PC-9 (cell line): ENCODE data around the gene CCNY. TPM values are rescaled to one million over a fixed set of nuclear protein-coding genes. Genes with fewer than 3 reads are reported as not detected.
"Not testable (repeated sequence)": the region's sequence is repeated elsewhere in the genome, so short reads cannot be mapped to it uniquely, and the experiment has no call there.

ENCODE experiments used
- BruUV-seq: library from RNA; stranded (reverse); fragments of 400-500 nt; replicated peaks from 2 replicates; lab custom pipeline; 2021; lab: Mats Ljungman, UMichigan
- CTCF ChIA-PET: fragments of 300-600 bp; sonication (Branson Sonifier 250); formaldehyde crosslinking; loops from one replicate; lab custom pipeline; 2022; ENCODE audit warnings: antibody characterized with exemption; lab: Charles Lee
- POLR2A ChIA-PET: fragments of 300-600 bp; sonication (Branson Sonifier 250); formaldehyde crosslinking; loops from one replicate; lab custom pipeline; 2022; ENCODE audit warnings: antibody characterized with exemption; ENCODE audit not compliant: unreplicated experiment; lab: Charles Lee
- DNase-seq, 2 experiments: peaks; one replicate each; pipeline versions ENCODE4 v3.0.0 to v3.0.0-alpha.2; 2015 to 2022; ENCODE audit warnings: mixed read lengths in 1 of 2
- H2AFZ ChIP-seq: fragments of 200-600 bp; sonication (generic); 2 replicates; pipeline ENCODE4 v1.8.1; 2017; ENCODE audit warnings: antibody characterized with exemption
- H3F3A ChIP-seq: fragments of 200-600 bp; sonication (generic); 2 replicates; pipeline ENCODE4 v1.8.1; 2017; ENCODE audit warnings: antibody characterized with exemption, mild to moderate bottlenecking, low read depth; ENCODE audit not compliant: insufficient read depth
- H3K27ac ChIP-seq: fragments of 200-600 bp; sonication (generic); 2 replicates; pipeline ENCODE4 v1.6.1; 2016; ENCODE audit warnings: mixed run types
- H3K27me3 ChIP-seq: fragments of 200-600 bp; sonication (generic); 2 replicates; pipeline ENCODE4 v1.6.1; 2016; ENCODE audit warnings: low read depth, mixed run types; ENCODE audit not compliant: insufficient read depth
- H3K36me3 ChIP-seq: fragments of 200-600 bp; sonication (generic); 2 replicates; pipeline ENCODE4 v1.6.1; 2016; ENCODE audit warnings: low read depth, mixed run types
- H3K4me1 ChIP-seq: fragments of 200-600 bp; sonication (generic); replicated peaks from 2 replicates; pipeline ENCODE4 v1.6.1; 2016; ENCODE audit warnings: mixed run types; ENCODE audit not compliant: insufficient read depth
- H3K4me2 ChIP-seq: fragments of 200-600 bp; sonication (generic); 2 replicates; pipeline ENCODE4 v1.6.1; 2017; ENCODE audit warnings: mixed run types
- H3K4me3 ChIP-seq: fragments of 200-600 bp; sonication (generic); 2 replicates; pipeline ENCODE4 v1.6.1; 2016; ENCODE audit warnings: mixed run types
- H3K79me2 ChIP-seq: fragments of 200-600 bp; sonication (generic); 2 replicates; pipeline ENCODE4 v1.6.1; 2017; ENCODE audit warnings: low read depth, mixed run types
- H3K9me2 ChIP-seq: fragments of 200-600 bp; sonication (generic); 2 replicates; pipeline ENCODE4 v1.8.1; 2017; ENCODE audit warnings: mild to moderate bottlenecking; ENCODE audit not compliant: insufficient read depth
- H3K9me3 ChIP-seq: fragments of 200-600 bp; sonication (generic); 2 replicates; pipeline ENCODE4 v1.8.1; 2016; ENCODE audit warnings: low read depth; ENCODE audit not compliant: insufficient read depth
- H4K20me1 ChIP-seq: fragments of 200-600 bp; sonication (generic); 2 replicates; pipeline ENCODE4 v1.8.1; 2017; ENCODE audit not compliant: insufficient read depth
- CTCF ChIP-seq: fragments of 200-600 bp; sonication (generic); conservative IDR thresholded peaks from 2 replicates; pipeline ENCODE4 v1.6.1; 2017; ENCODE audit warnings: mixed run types, antibody characterized with exemption, mild to moderate bottlenecking, moderate library complexity
- EZH2 ChIP-seq: fragments of 200-600 bp; sonication (generic); IDR thresholded peaks from 2 replicates; pipeline ENCODE4 v1.8.0; 2017; ENCODE audit warnings: antibody characterized with exemption, low read depth
- intact Hi-C: fragments of 100-400 bp; cut with micrococcal nuclease; formaldehyde crosslinking; loops from one replicate; pipeline ENCODE4 v1.10.0; 2022; ENCODE audit not compliant: unreplicated experiment
- total RNA-seq: library from RNA; stranded (reverse); gene quantifications from 2 replicates; pipeline ENCODE4 v1.2.3, GENCODE V29; 2021

Gene CCNY
- total RNA-seq, 1 experiment from 2014 or later = 69.5 TPM

- ChIA-PET CTCF (interaction anchor here (0.6 kb wide), 1 partner anchor 17 kb away, joined by 5 read pairs; no protein-coding TSS in a partner anchor), POLR2A (no interaction called here)
- Histone ChIP-seq H3K4me1 (no peaks in the 10 kb centered on the region), H3K9me2 (no peaks in the 10 kb centered on the region), H3F3A (no peaks in the 10 kb centered on the region), H3K27ac (no peak overlapping the region), H3K79me2 (peaks cover 29% of the 10 kb centered on the region), H4K20me1 (no peaks in the 10 kb centered on the region), H3K4me2 (no peak overlapping the region), H2AFZ (no peak overlapping the region), H3K36me3 (no peaks in the 10 kb centered on the region), H3K27me3 (no peaks in the 10 kb centered on the region), H3K4me3 (no peak overlapping the region), H3K9me3 (no peaks in the 10 kb centered on the region)
- no TSS peak for BruUV-seq
- intact Hi-C loops = no loop called here
- TF ChIP-seq CTCF (no peak), EZH2 (no peak)
- no peak for DNase-seq
Measured at GRCh38 chr10:35400595-35401268, 64.4 kb downstream of the CCNY start.

GRCh38 chr10:35403491-35403890 is 67.2 kb downstream of the CCNY start:
- H3K4me3 ChIP-seq, DNase-seq, H4K20me1 ChIP-seq, H3K4me1 ChIP-seq, H3K4me2 ChIP-seq, H3K27me3 ChIP-seq, intact Hi-C loops, POLR2A ChIA-PET, H3K9me3 ChIP-seq, H3K36me3 ChIP-seq, BruUV-seq, H3K27ac ChIP-seq, H3F3A ChIP-seq, CTCF ChIA-PET, H3K9me2 ChIP-seq, H2AFZ ChIP-seq: not testable (repeated sequence)
- H3K79me2 ChIP-seq = peaks cover 23% of the 10 kb centered on the region

- BruUV-seq, H3K9me3 ChIP-seq, H3K4me2 ChIP-seq, H3K27ac ChIP-seq, H3K36me3 ChIP-seq, intact Hi-C loops, H3K9me2 ChIP-seq, H2AFZ ChIP-seq, H3F3A ChIP-seq, DNase-seq, H4K20me1 ChIP-seq, POLR2A ChIA-PET, H3K4me1 ChIP-seq, H3K4me3 ChIP-seq, H3K27me3 ChIP-seq, CTCF ChIA-PET: not testable (repeated sequence)
- peaks cover 24% of the 10 kb centered on the region for H3K79me2 ChIP-seq
Measured at GRCh38 chr10:35404077-35404476, 67.8 kb downstream of the CCNY start.

- H3K4me2 ChIP-seq, POLR2A ChIA-PET, H3F3A ChIP-seq, H3K4me3 ChIP-seq, H4K20me1 ChIP-seq, H3K27ac ChIP-seq, H3K27me3 ChIP-seq, intact Hi-C loops, H3K9me3 ChIP-seq, H3K9me2 ChIP-seq, DNase-seq, H3K4me1 ChIP-seq, H3K36me3 ChIP-seq, BruUV-seq, H2AFZ ChIP-seq: not testable (repeated sequence)
- peaks cover 15% of the 10 kb centered on the region for H3K79me2 ChIP-seq
- CTCF ChIA-PET = interaction anchor here (0.6 kb wide), 2 partner anchors 60 to 64 kb away, joined by 3 read pairs; no protein-coding TSS in a partner anchor
Measured at GRCh38 chr10:35406003-35406630, 69.8 kb downstream of the CCNY start.

GRCh38 chr10:35407696-35408095 is 71.4 kb downstream of the CCNY start:
- BruUV-seq, CTCF ChIA-PET, H3F3A ChIP-seq, H3K9me3 ChIP-seq, H3K4me3 ChIP-seq, H3K4me2 ChIP-seq, intact Hi-C loops, H4K20me1 ChIP-seq, POLR2A ChIA-PET, H2AFZ ChIP-seq, H3K27ac ChIP-seq, H3K27me3 ChIP-seq, H3K36me3 ChIP-seq, H3K9me2 ChIP-seq, DNase-seq: not testable (repeated sequence)
- H3K4me1 ChIP-seq = peaks cover 11% of the 10 kb centered on the region; the same call in 1 of the 2 replicates
- H3K79me2 ChIP-seq = peaks cover 20% of the 10 kb centered on the region
